ENCODE measurements around the gene ALPK1.

ALPK1 gene

GRCh38 chr4:112328734-112329130 is 31.6 kb downstream of the ALPK1 start:
- no peak for DNase-seq (ENCODE audit: low spot score)

- no peak for DNase-seq (ENCODE audit: low spot score)
These were observed 32.7 kb downstream of the ALPK1 start for GRCh38 chr4:112329672-112330375.

- no peak for DNase-seq (ENCODE audit: low spot score)
These were observed 33.8 kb downstream of the ALPK1 start for GRCh38 chr4:112330921-112331320.

- DNase-seq (ENCODE audit: low spot score): no peak
These were observed 35.2 kb downstream of the ALPK1 start for GRCh38 chr4:112332398-112332797.

GRCh38 chr4:112340023-112340422 is 42.9 kb downstream of the ALPK1 start:
- no peak for DNase-seq (ENCODE audit: low spot score)

- DNase-seq (ENCODE audit: low spot score): no peak
These were observed 43.9 kb downstream of the ALPK1 start for GRCh38 chr4:112341033-112341432.

GRCh38 chr4:112343330-112344080 is 46.3 kb downstream of the ALPK1 start:
- no peak for DNase-seq (ENCODE audit: low spot score)

GRCh38 chr4:112348488-112349158 is 51.5 kb downstream of the ALPK1 start:
- no peak for DNase-seq (ENCODE audit: low spot score)

GRCh38 chr4:112352736-112353135 is 55.6 kb downstream of the ALPK1 start:
- no peak for DNase-seq (ENCODE audit: low spot score)

GRCh38 chr4:112355662-112356061 is 58.5 kb downstream of the ALPK1 start:
- no peak for DNase-seq (ENCODE audit: low spot score)

- no peak for DNase-seq (ENCODE audit: low spot score)
These were observed 60.3 kb downstream of the ALPK1 start for GRCh38 chr4:112357453-112357852.

- no peak for DNase-seq (ENCODE audit: low spot score)
These were observed 60.7 kb downstream of the ALPK1 start for GRCh38 chr4:112357897-112358296.

GRCh38 chr4:112358415-112358814 is 61.2 kb downstream of the ALPK1 start:
- DNase-seq (ENCODE audit: low spot score): no peak

GRCh38 chr4:112358952-112359749 is 62.0 kb downstream of the ALPK1 start:
- no peak for DNase-seq (ENCODE audit: low spot score)

GRCh38 chr4:112361181-112361791 is 64.1 kb downstream of the ALPK1 start:
- no peak for DNase-seq (ENCODE audit: low spot score)

GRCh38 chr4:112370466-112370865 is 73.3 kb downstream of the ALPK1 start:
- no peak for DNase-seq (ENCODE audit: low spot score)

GRCh38 chr4:112371361-112371760 is 74.2 kb downstream of the ALPK1 start:
- DNase-seq (ENCODE audit: low spot score): no peak

GRCh38 chr4:112374850-112375249 is 77.7 kb downstream of the ALPK1 start:
- no peak for DNase-seq (ENCODE audit: low spot score)

- no peak for DNase-seq (ENCODE audit: low spot score)
These were observed 80.0 kb downstream of the ALPK1 start for GRCh38 chr4:112377171-112377570.

GRCh38 chr4:112377594-112378242 is 80.5 kb downstream of the ALPK1 start:
- no peak for DNase-seq (ENCODE audit: low spot score)

GRCh38 chr4:112378243-112378620 is 81.1 kb downstream of the ALPK1 start:
- no peak for DNase-seq (ENCODE audit: low spot score)
